Measurements from ENCODE around the gene TPRX2. TPM values are rescaled to one million over a fixed set of nuclear protein-coding genes. Genes with fewer than 3 reads are reported as not detected.
"Not testable (repeated sequence)": the region's sequence is repeated elsewhere in the genome, so short reads cannot be mapped to it uniquely, and the experiment has no call there.

Gene TPRX2
- total RNA-seq, 4 donors from 2014 or later, result not detected

DNA sequence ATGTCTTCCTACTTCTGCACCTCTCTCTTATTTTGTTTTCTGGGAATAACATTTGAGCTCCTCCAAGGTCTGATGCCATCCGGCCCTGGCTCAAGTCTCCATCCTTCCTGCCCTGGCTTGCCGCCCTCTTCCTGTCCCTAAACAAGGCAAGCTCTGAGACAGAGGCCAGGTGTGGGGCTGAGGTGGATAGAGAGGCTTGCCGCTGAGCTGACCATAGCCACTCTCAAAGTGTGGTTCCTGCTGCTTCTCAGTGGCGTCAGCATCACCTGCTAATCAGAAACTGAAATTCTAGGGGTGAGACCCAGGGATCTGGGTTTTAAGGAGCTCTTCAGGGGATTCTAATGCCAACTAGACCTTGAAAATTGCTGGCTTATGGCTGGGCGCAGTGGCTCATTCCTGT, 6.0 kb upstream of the TPRX2 start:
- Histone ChIP-seq H3K4me1 (no peaks in the 10 kb centered on the region), H3K27ac (no peak overlapping the region), H3K9me3 (no peaks in the 10 kb centered on the region), H3K36me3 (no peaks in the 10 kb centered on the region), H3K4me3 (no peak overlapping the region), H3K27me3 (peaks cover 0 to 10% of the 10 kb centered on the region in 2 donors)
- intact Hi-C loops (cut with DNase I; ENCODE audit: low total_unique reads), result no loop called here
- DNase-seq, result no peak
- TF ChIP-seq, protein P1, sequence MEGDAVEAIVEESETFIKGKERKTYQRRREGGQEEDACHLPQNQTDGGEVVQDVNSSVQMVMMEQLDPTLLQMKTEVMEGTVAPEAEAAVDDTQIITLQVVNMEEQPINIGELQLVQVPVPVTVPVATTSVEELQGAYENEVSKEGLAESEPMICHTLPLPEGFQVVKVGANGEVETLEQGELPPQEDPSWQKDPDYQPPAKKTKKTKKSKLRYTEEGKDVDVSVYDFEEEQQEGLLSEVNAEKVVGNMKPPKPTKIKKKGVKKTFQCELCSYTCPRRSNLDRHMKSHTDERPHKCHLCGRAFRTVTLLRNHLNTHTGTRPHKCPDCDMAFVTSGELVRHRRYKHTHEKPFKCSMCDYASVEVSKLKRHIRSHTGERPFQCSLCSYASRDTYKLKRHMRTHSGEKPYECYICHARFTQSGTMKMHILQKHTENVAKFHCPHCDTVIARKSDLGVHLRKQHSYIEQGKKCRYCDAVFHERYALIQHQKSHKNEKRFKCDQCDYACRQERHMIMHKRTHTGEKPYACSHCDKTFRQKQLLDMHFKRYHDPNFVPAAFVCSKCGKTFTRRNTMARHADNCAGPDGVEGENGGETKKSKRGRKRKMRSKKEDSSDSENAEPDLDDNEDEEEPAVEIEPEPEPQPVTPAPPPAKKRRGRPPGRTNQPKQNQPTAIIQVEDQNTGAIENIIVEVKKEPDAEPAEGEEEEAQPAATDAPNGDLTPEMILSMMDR (IDR thresholded peaks at IDR 0.05), result no peak

GRCh38 chr19:47854459-47854858, 4.6 kb upstream of the TPRX2 start:
- intact Hi-C loops (cut with DNase I; ENCODE audit: low total_unique reads), result no loop called here
- no peak for TF ChIP-seq POLR2A (IDR thresholded peaks at IDR 0.05)
- TF ChIP-seq, protein P1 (IDR thresholded peaks at IDR 0.05), result no peak
- no peaks in the 10 kb centered on the region for H3K4me1 ChIP-seq
- H3K4me3 ChIP-seq, result no peak overlapping the region
- no peak for DNase-seq
- H3K9me3 ChIP-seq, result no peaks in the 10 kb centered on the region
- H3K27ac ChIP-seq, result no peak overlapping the region
- no peaks in the 10 kb centered on the region for H3K36me3 ChIP-seq
- H3K27me3 ChIP-seq, result peaks cover 0 to 3% of the 10 kb centered on the region in 2 donors

DNA sequence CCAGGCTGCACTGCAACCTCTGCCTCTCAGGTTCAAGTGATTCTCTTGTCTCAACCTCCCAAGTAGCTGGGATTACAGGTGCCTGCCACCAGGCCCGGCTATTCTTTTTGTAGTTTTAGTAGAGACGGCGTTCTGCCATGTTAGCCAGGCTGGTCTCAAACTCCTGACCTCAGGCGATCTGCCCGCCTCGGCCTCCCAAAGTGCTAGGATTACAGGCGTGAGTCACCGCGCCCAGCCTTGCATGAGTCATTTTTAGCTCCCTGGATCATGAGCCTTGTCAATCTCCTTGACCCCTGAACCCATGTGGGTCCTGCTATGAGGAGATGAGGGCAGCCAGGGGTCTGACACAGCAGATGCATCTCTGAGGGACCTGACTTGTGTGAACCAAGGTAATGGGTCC, 804 bp upstream of the TPRX2 start:
- H3K4me3 ChIP-seq; H3K4me1 ChIP-seq; DNase-seq; H3K27me3 ChIP-seq; intact Hi-C loops (cut with DNase I; ENCODE audit: low total_unique reads); H3K9me3 ChIP-seq; H3K36me3 ChIP-seq; H3K27ac ChIP-seq: not testable (repeated sequence)

DNA sequence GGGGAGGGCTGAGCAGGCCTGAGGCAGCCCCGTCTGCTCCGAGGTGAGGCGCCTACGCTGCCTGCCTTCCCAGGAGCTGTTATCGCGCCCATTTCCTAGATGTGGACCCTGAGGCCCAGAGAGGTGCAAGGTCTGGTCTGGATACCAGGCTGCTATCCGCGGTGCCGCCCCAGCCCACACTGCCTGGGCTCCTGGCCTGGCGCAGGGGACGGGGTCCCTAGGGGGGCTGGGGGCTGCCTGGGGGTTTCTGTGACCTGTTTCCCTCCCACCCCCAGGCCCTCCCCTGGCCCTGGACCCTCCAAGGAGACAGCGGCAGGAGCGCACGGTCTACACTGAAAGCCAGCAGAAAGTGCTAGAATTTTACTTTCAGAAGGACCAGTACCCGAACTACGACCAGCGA, 803 bp downstream of the TPRX2 start:
- H3K36me3 ChIP-seq; intact Hi-C loops (cut with DNase I; ENCODE audit: low total_unique reads); H3K4me1 ChIP-seq; H3K27ac ChIP-seq; H3K4me3 ChIP-seq; H3K27me3 ChIP-seq; DNase-seq; H3K9me3 ChIP-seq: not testable (repeated sequence)

DNA sequence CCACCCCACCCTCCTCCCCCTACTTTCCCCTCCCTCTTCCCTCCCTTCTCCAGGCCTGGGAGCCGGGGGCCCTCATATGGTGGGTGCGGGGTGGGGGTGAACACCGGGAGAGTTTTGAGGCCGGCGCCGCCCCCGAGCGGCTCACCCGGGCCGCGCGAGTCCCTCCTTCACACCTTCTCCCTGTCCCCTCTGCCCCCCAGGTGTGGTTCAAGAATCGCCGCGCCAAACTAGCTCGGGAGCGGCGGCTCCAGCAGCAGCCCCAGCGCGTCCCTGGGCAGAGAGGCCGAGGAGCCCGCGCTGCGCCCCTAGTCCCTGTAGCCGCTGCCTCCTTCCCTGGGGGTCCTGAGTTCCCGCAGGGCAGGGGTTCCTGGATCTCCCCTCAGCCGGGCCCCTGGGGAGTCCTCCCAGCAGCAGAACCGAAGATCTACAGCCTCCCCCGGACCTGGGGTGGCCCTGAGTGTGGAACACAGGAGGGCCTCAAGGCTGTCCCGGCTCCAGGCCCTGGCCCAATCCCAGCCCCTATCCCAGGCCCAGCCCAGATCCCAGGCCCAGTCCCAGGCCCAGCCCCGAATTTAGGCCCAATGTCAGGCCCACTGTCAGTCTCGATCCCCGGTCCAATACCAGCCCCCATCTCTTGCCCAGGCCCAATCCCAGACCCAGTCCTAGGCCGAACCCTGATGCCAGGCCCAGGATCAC, 1.7 kb downstream of the TPRX2 start:
- Histone ChIP-seq H3K27ac (no peak overlapping the region), H3K4me1 (no peaks in the 10 kb centered on the region), H3K27me3 (no peaks in the 10 kb centered on the region), H3K36me3 (no peaks in the 10 kb centered on the region), H3K9me3 (no peaks in the 10 kb centered on the region), H3K4me3 (no peak overlapping the region)
- no peak for TF ChIP-seq POLR2A (IDR thresholded peaks at IDR 0.05)
- TF ChIP-seq, protein P1 (IDR thresholded peaks at IDR 0.05), result no peak
- intact Hi-C loops (cut with DNase I; ENCODE audit: low total_unique reads), result no loop called here
- DNase-seq, result no peak

DNA sequence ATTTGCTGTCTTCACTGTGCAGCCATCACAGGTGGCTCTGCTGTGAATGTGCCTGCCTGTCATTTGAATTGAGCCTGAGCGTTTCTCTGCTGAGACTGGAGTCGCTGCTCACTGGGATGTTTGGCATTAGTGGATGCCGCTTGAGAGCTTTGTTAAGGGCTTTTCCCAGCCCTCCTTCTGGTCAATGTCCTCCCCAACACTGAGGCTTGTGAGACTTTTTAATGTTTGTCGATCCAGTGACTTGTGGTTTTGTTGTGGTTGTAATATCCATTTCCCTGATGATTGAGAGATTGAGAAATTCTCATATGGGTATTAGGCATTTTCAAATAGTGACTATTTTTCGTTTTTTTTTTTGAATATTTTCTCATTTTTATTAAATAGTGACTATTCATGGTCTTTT, 2.6 kb downstream of the TPRX2 start:
- H3K27ac ChIP-seq, result no peak overlapping the region
- no peaks in the 10 kb centered on the region for H3K27me3 ChIP-seq
- H3K4me3 ChIP-seq, result no peak overlapping the region
- H3K4me1 ChIP-seq, result no peaks in the 10 kb centered on the region
- DNase-seq, result no peak
- TF ChIP-seq, protein P1 (IDR thresholded peaks at IDR 0.05), result no peak
- TF ChIP-seq POLR2A (IDR thresholded peaks at IDR 0.05), result no peak
- intact Hi-C loops (cut with DNase I; ENCODE audit: low total_unique reads), result no loop called here
- no peaks in the 10 kb centered on the region for H3K9me3 ChIP-seq
- H3K36me3 ChIP-seq, result no peaks in the 10 kb centered on the region

All from uterus (tissue), 4 donors.